IPS-15b (cell line): ENCODE data around the gene PCYOX1L.

Source experiments
- H3K27me3 ChIP-seq: one replicate; pipeline ENCODE4 v1.6.1; 2013; ENCODE audit warnings: low read length; ENCODE audit not compliant: control insufficient read depth, insufficient read depth
- H3K36me3 ChIP-seq: one replicate; pipeline ENCODE4 v1.6.1; 2013; ENCODE audit warnings: low read length; ENCODE audit not compliant: control insufficient read depth, insufficient read depth
- H3K4me1 ChIP-seq: one replicate; pipeline ENCODE4 v1.6.1; 2013; ENCODE audit warnings: mild to moderate bottlenecking, low read length; ENCODE audit not compliant: control insufficient read depth, insufficient read depth
- H3K4me3 ChIP-seq: one replicate; pipeline ENCODE4 v1.5.1; 2013; ENCODE audit warnings: low read depth, low read length
- H3K9ac ChIP-seq: one replicate; pipeline ENCODE4 v1.6.1; 2013; ENCODE audit warnings: low read depth, mild to moderate bottlenecking, low read length
- H3K9me3 ChIP-seq: one replicate; pipeline ENCODE4 v1.6.1; 2013; ENCODE audit warnings: mild to moderate bottlenecking, low read length; ENCODE audit not compliant: control insufficient read depth, insufficient read depth

PCYOX1L gene

DNA sequence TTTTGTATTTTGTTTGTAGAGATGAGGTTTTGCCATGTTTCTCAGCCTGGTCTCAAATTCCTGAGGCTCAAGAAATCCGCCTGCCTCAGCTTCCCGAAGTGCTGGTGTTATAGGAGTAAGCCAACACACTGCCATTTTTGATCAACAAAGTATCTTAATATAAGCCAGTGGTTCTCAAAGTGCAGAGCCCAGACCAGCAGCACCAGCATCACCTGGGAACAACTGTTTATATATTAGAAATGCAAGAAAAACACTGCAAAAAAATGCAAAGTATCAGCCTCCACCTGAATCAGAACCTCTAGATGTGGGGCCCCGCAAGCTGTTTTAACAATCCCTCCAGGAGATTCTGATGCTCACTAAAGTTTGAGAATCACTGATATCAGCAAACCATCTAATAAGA lies 15.1 kb downstream of the PCYOX1L start:
- no peak overlapping the region for H3K4me3 ChIP-seq
- no peaks in the 10 kb centered on the region for H3K36me3 ChIP-seq
- H3K27me3 ChIP-seq: no peaks in the 10 kb centered on the region
- no peak overlapping the region for H3K9ac ChIP-seq
- H3K9me3 ChIP-seq: no peaks in the 10 kb centered on the region
- H3K4me1 ChIP-seq: no peaks in the 10 kb centered on the region

DNA sequence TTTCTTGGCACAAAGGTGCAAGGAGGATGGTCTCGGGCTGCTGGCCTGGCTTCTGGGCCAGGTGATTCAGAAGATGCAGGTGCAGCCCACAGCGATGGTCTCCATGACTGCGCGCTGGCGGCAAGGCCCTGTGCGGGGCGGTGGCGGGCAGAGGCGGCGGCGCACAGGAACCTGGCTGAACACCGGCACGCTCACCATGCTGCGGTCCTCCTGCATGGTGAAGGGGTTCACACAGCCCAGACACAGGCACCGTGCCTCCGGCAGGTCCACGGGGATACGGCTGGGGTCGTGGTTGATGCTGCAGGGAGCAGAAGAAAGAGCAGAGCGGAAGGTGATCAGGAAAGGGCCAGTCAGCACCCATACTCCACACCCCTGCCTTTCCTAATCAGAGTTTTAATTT lies 16.5 kb downstream of the PCYOX1L start:
- Histone ChIP-seq H3K4me3 (no peak overlapping the region), H3K36me3 (no peaks in the 10 kb centered on the region), H3K9me3 (no peaks in the 10 kb centered on the region), H3K9ac (no peak overlapping the region), H3K27me3 (no peaks in the 10 kb centered on the region), H3K4me1 (no peaks in the 10 kb centered on the region)

GRCh38 chr5:149374801-149375200 lies 17.0 kb downstream of the PCYOX1L start:
- Histone ChIP-seq H3K4me3 (no peak overlapping the region), H3K9ac (no peak overlapping the region), H3K27me3 (no peaks in the 10 kb centered on the region), H3K9me3 (no peaks in the 10 kb centered on the region), H3K4me1 (no peaks in the 10 kb centered on the region), H3K36me3 (no peaks in the 10 kb centered on the region)

- H3K36me3 ChIP-seq: no peaks in the 10 kb centered on the region
- no peaks in the 10 kb centered on the region for H3K27me3 ChIP-seq
- no peak overlapping the region for H3K4me3 ChIP-seq
- no peaks in the 10 kb centered on the region for H3K4me1 ChIP-seq
- H3K9ac ChIP-seq: no peak overlapping the region
- no peaks in the 10 kb centered on the region for H3K9me3 ChIP-seq
Measured at GRCh38 chr5:149375434-149375833, 17.6 kb downstream of the PCYOX1L start.

GRCh38 chr5:149376104-149376503 lies 18.3 kb downstream of the PCYOX1L start:
- Histone ChIP-seq H3K4me1 (peaks cover 2% of the 10 kb centered on the region), H3K27me3 (no peaks in the 10 kb centered on the region), H3K9me3 (no peaks in the 10 kb centered on the region), H3K9ac (no peak overlapping the region), H3K4me3 (no peak overlapping the region), H3K36me3 (no peaks in the 10 kb centered on the region)

GRCh38 chr5:149376711-149377447 lies 19.0 kb downstream of the PCYOX1L start:
- Histone ChIP-seq H3K4me3 (no peak overlapping the region), H3K9me3 (no peaks in the 10 kb centered on the region), H3K9ac (no peak overlapping the region), H3K36me3 (no peaks in the 10 kb centered on the region), H3K4me1 (peaks cover 2% of the 10 kb centered on the region), H3K27me3 (no peaks in the 10 kb centered on the region)

GRCh38 chr5:149378241-149378820 lies 20.5 kb downstream of the PCYOX1L start:
- Histone ChIP-seq H3K4me3 (no peak overlapping the region), H3K9me3 (no peaks in the 10 kb centered on the region), H3K9ac (no peak overlapping the region), H3K27me3 (no peaks in the 10 kb centered on the region), H3K36me3 (no peaks in the 10 kb centered on the region), H3K4me1 (peaks cover 5% of the 10 kb centered on the region)

DNA sequence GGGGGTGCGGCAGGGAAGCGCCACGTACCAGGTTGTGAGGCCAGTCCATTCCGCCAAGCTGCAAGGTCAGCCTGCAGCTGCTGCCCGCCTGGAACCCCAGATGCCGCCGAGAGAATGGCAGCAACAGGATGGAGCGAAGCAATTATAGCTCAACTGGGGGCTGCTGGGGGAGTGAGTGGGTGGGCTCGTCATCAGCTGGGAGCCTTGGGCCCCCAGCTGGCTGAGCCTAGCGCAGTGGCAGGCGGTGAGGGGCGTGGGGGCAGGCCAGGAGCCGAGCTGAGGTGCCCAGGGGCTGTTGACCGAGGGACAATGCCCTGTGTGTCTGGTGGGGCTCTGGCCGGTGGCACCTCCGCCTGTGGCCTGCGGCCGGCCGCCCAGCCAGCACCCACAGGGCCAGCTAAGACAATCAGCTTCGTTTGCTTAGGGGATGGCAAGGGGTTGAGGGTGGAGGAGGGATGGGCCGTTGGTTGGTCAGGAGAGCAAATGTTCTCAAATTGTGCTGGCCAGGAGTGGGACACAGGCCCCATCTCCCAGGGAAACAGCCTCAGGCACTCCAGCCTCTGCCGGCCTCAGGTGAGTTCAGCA lies 21.4 kb downstream of the PCYOX1L start, which contains the start of gene IL17B:
Gene IL17B, minus strand, starts transcription at position 116 of the 585 bp plus-strand sequence. Its CDS starts 67 bp downstream, at position 49.
- Histone ChIP-seq H3K9ac (no peak within 1 kb of the TSS), H3K36me3 (no peaks in the 10 kb centered on the region), H3K4me1 (peaks cover 5% of the 10 kb centered on the region), H3K9me3 (no peaks in the 10 kb centered on the region), H3K4me3 (no peak within 1 kb of the TSS), H3K27me3 (no peaks in the 10 kb centered on the region)

- H3K9me3 ChIP-seq: no peaks in the 10 kb centered on the region
- no peak overlapping the region for H3K4me3 ChIP-seq
- H3K9ac ChIP-seq: no peak overlapping the region
- no peaks in the 10 kb centered on the region for H3K36me3 ChIP-seq
- H3K4me1 ChIP-seq: peaks cover 5% of the 10 kb centered on the region
- H3K27me3 ChIP-seq: no peaks in the 10 kb centered on the region
Measured at GRCh38 chr5:149379818-149380374, 22.1 kb downstream of the PCYOX1L start.

GRCh38 chr5:149380466-149381121 lies 22.7 kb downstream of the PCYOX1L start:
- H3K27me3 ChIP-seq: no peaks in the 10 kb centered on the region
- H3K4me3 ChIP-seq: no peak overlapping the region
- peaks cover 5% of the 10 kb centered on the region for H3K4me1 ChIP-seq
- H3K9ac ChIP-seq: no peak overlapping the region
- H3K36me3 ChIP-seq: no peaks in the 10 kb centered on the region
- H3K9me3 ChIP-seq: no peaks in the 10 kb centered on the region

- Histone ChIP-seq H3K36me3 (no peaks in the 10 kb centered on the region), H3K27me3 (no peaks in the 10 kb centered on the region), H3K4me3 (no peak overlapping the region), H3K9me3 (no peaks in the 10 kb centered on the region), H3K9ac (no peak overlapping the region), H3K4me1 (peaks cover 5% of the 10 kb centered on the region)
Measured at GRCh38 chr5:149381261-149381985, 23.6 kb downstream of the PCYOX1L start.
